Endothelial cell of umbilical vein (primary cell): ENCODE data around the gene SIAH1. TPM values are rescaled to one million over a fixed set of nuclear protein-coding genes. Genes with fewer than 3 reads are reported as not detected.
"Not testable (repeated sequence)": the region's sequence is repeated elsewhere in the genome, so short reads cannot be mapped to it uniquely, and the experiment has no call there.

Experiments used
- BruUV-seq: library from RNA; stranded (reverse); fragments of 400-500 nt; replicated peaks from 2 replicates; lab custom pipeline; 2021; lab: Mats Ljungman, UMichigan
- CTCF ChIA-PET: fragments of 300-600, 350-600 bp; sonication (Branson Sonifier 250); formaldehyde crosslinking; loops from one replicate; lab custom pipeline; 2021; ENCODE audit warnings: antibody characterized with exemption, inconsistent platforms; lab: Charles Lee
- POLR2A ChIA-PET: fragments of 300-600, 350-600 bp; sonication (Branson Sonifier 250); formaldehyde crosslinking; loops from one replicate; lab custom pipeline; 2021; ENCODE audit warnings: antibody characterized with exemption, inconsistent platforms; lab: Charles Lee
- DNase-seq: peaks from one replicate; pipeline ENCODE4 v3.0.0-alpha.2; 2011; ENCODE audit warnings: low read depth, low spot score
- FAIRE-seq: peaks from 2 replicates; lab custom pipeline; 2011; peaks lifted over from hg19 to GRCh38; lab: Jason Lieb, UNC
- H2AFZ ChIP-seq: 2 replicates; pipeline ENCODE4 v1.6.0; 2012; ENCODE audit warnings: low read depth, low read length, control low read depth, inconsistent platforms
- H3K27ac ChIP-seq: 2 replicates; pipeline ENCODE4 v1.5.1; 2011; ENCODE audit warnings: low read depth, mild to moderate bottlenecking, control low read depth, low read length, moderate library complexity; ENCODE audit not compliant: insufficient read depth
- H3K27me3 ChIP-seq, 2 experiments: 2 replicates each; pipeline versions ENCODE4 v1.6.0 to v1.6.1; 2011; ENCODE audit warnings: low read length in 2 of 2, mixed read lengths in 1 of 2; ENCODE audit not compliant: control insufficient read depth in 2 of 2, insufficient read depth in 2 of 2
- H3K36me3 ChIP-seq, 2 experiments: 2 replicates in 1 of 2; 3 replicates in 1 of 2; pipeline ENCODE4 v1.5.1; 2011; ENCODE audit warnings: low read length in 2 of 2, mild to moderate bottlenecking in 1 of 2, moderate library complexity in 1 of 2; ENCODE audit not compliant: control insufficient read depth in 2 of 2, insufficient read depth in 2 of 2; ENCODE audit errors: extremely low read depth in 1 of 2
- H3K4me1 ChIP-seq: 3 replicates; pipeline ENCODE4 v1.5.1; 2011; ENCODE audit warnings: mild to moderate bottlenecking, low read length; ENCODE audit not compliant: control insufficient read depth, insufficient read depth; ENCODE audit errors: extremely low read depth
- H3K4me2 ChIP-seq: 2 replicates; pipeline ENCODE4 v1.6.1; 2011; ENCODE audit warnings: low read length, control low read depth, mixed read lengths; ENCODE audit not compliant: insufficient read depth
- H3K4me3 ChIP-seq, 3 experiments: fragments of 200-600 bp in 1 of 3; sonication (generic), shearing (Covaris generic) in 1 of 3; replicated peaks in 1 of 3; 2 replicates each; pipeline ENCODE4 v1.5.1; 2011 to 2016; ENCODE audit warnings: control low read depth in 3 of 3, low read length in 3 of 3, mild to moderate bottlenecking in 2 of 3, inconsistent platforms in 1 of 3, low read depth in 1 of 3, moderate library complexity in 1 of 3; ENCODE audit not compliant: insufficient read depth in 1 of 3
- H3K79me2 ChIP-seq: 2 replicates; pipeline ENCODE4 v1.6.0; 2012; ENCODE audit warnings: low read length, inconsistent platforms; ENCODE audit not compliant: control insufficient read depth, insufficient read depth
- H3K9ac ChIP-seq: replicated peaks from 2 replicates; pipeline ENCODE3; 2011; ENCODE audit warnings: low read length, control low read depth; ENCODE audit not compliant: insufficient read depth; ENCODE audit errors: extremely low read depth
- H3K9me1 ChIP-seq: replicated peaks from 3 replicates; pipeline ENCODE4 v1.6.0; 2011; ENCODE audit warnings: mild to moderate bottlenecking, low read length; ENCODE audit not compliant: control insufficient read depth, insufficient read depth; ENCODE audit errors: extremely low read depth
- H3K9me3 ChIP-seq: replicated peaks from 2 replicates; pipeline ENCODE4 v1.5.1; 2012; ENCODE audit warnings: low read length, inconsistent platforms; ENCODE audit not compliant: control insufficient read depth, insufficient read depth
- H4K20me1 ChIP-seq: replicated peaks from 2 replicates; pipeline ENCODE3; 2011; ENCODE audit warnings: mild to moderate bottlenecking, low read length; ENCODE audit not compliant: control insufficient read depth, insufficient read depth; ENCODE audit errors: extremely low read depth
- GATA2 ChIP-seq: IDR thresholded peaks from 2 replicates; pipeline ENCODE4 v1.7.0; 2011; ENCODE audit warnings: low read depth, mild to moderate bottlenecking, moderate library complexity, mixed read lengths, low read length; ENCODE audit not compliant: insufficient read length, insufficient read depth
- dilution Hi-C: fragments of 300-500 bp; cut with MboI; formaldehyde crosslinking; loops from one replicate; pipeline ENCODE4 v1.15.0; 2019; ENCODE audit warnings: low sequenced_read_pairs; ENCODE audit not compliant: extremely low pct_ligation_motif_present
- intact Hi-C: fragments of 100-400 bp; cut with micrococcal nuclease; formaldehyde crosslinking; loops from one replicate; pipeline ENCODE4 v1.10.0; 2022
- polyA plus RNA-seq, 4 experiments: library from polyadenylated mRNA; depleted of rRNA in 3 of 4; stranded (reverse) in 3 of 4; unstranded in 1 of 4; fragments of >200 nt; gene quantifications; 2 replicates each; pipeline versions ENCODE4 v1.2.1 to v1.2.3, GENCODE V29; 2011 to 2012; ENCODE audit warnings: missing spikeins in 1 of 4
- total RNA-seq: library from RNA; stranded (reverse); gene quantifications from 2 replicates; pipeline ENCODE4 v1.2.3, GENCODE V29; 2021

SIAH1 gene
- total and polyA plus RNA-seq, 2 donors (not counting 3 experiments of a cell fraction or from before 2014, with no cell fraction given), result 14.4 to 19.9 TPM

GRCh38 chr16:48405153-48405552, 19.9 kb upstream of the SIAH1 start:
- H3K4me3 ChIP-seq, result no peak overlapping the region
- H3K9me3 ChIP-seq, result no peaks in the 10 kb centered on the region
- H4K20me1 ChIP-seq, result no peaks in the 10 kb centered on the region
- H3K27ac ChIP-seq, result no peak overlapping the region
- no peak for TF ChIP-seq GATA2
- no peaks in the 10 kb centered on the region for H3K36me3 ChIP-seq
- no peaks in the 10 kb centered on the region for H3K4me1 ChIP-seq
- H3K79me2 ChIP-seq, result no peaks in the 10 kb centered on the region
- intact Hi-C loops (no loop called here), dilution Hi-C loops (no loop called here)
- no peak overlapping the region for H3K9ac ChIP-seq
- FAIRE-seq (no peak), DNase-seq (no peak)
- CTCF ChIA-PET, result no interaction called here
- no peak overlapping the region for H2AFZ ChIP-seq
- POLR2A ChIA-PET, result no interaction called here
- H3K4me2 ChIP-seq, result no peak overlapping the region
- no TSS peak for BruUV-seq
- no peaks in the 10 kb centered on the region for H3K27me3 ChIP-seq
- no peaks in the 10 kb centered on the region for H3K9me1 ChIP-seq

GRCh38 chr16:48402547-48402946, 17.3 kb upstream of the SIAH1 start:
- H3K4me3 ChIP-seq, H2AFZ ChIP-seq, H3K27ac ChIP-seq, H3K4me1 ChIP-seq, H3K79me2 ChIP-seq, DNase-seq, FAIRE-seq, H3K36me3 ChIP-seq, intact Hi-C loops, dilution Hi-C loops, H3K9me1 ChIP-seq, H3K9me3 ChIP-seq, POLR2A ChIA-PET, H3K27me3 ChIP-seq, H3K9ac ChIP-seq, H4K20me1 ChIP-seq, BruUV-seq, H3K4me2 ChIP-seq: not testable (repeated sequence)
- CTCF ChIA-PET, result interaction anchor here (1.1 kb wide), 1 partner anchor 15 kb away, joined by 3 read pairs; no protein-coding TSS in a partner anchor
